ENCODE measurements around the gene FLNC. TPM values are rescaled to one million over a fixed set of nuclear protein-coding genes. Genes with fewer than 3 reads are reported as not detected.

FLNC gene
- total and polyA plus RNA-seq, 3 experiments from 2014 or later: not detected

GRCh38 chr7:128863433-128863989 lies 33.3 kb downstream of the FLNC start:
- Mint-ChIP-seq H3K27ac (peak overlapping the region; percentile 84 to 100 (median 96)), H3K4me1 (peaks cover 29 to 44% (median 41%) of the 10 kb centered on the region in 3 donors), H3K4me3 (peak overlapping the region; percentile 93 to 100 (median 96)), H3K27me3 (peaks cover 0 to 5% of the 10 kb centered on the region in 2 donors), H3K9me3 (peaks cover 0 to 2% (median 0%) of the 10 kb centered on the region in 5 donors), H3K36me3 (peaks cover 3 to 24% (median 3%) of the 10 kb centered on the region in 3 donors)
- peaks cover 14% of the 10 kb centered on the region for H3K4me1 ChIP-seq (ENCODE audit: insufficient read depth, low read length)
- H3K9me3 ChIP-seq (ENCODE audit: low read length): no peaks in the 10 kb centered on the region
- peak overlapping the region; percentile 98 for H3K4me3 ChIP-seq (ENCODE audit: low read length)
- H3K27me3 ChIP-seq (ENCODE audit: insufficient read depth, low read length, poor library complexity, severe bottlenecking): no peaks in the 10 kb centered on the region
- H3K27ac ChIP-seq (ENCODE audit: low read depth, low read length): peak overlapping the region; percentile 88
- ChIA-PET POLR2A (interaction anchor here (0.5 to 1.2 kb wide), 4 partner anchors 18 to 125 kb away, joined by 3 to 4 read pairs (median 4); no protein-coding TSS in a partner anchor), CTCF (interaction anchor here (1.4 to 5.6 kb wide), 2 partner anchors 16 to 21 kb away, joined by 4 to 47 read pairs; no protein-coding TSS in a partner anchor)
- peaks cover 11% of the 10 kb centered on the region for H3K36me3 ChIP-seq (ENCODE audit: insufficient read depth, low read length)
- peak in 3 of 5 donors; percentile 20 to 32 (median 25) for DNase-seq

GRCh38 chr7:128865303-128865702 lies 35.1 kb downstream of the FLNC start:
- Mint-ChIP-seq H3K4me1 (peaks cover 30 to 52% (median 44%) of the 10 kb centered on the region in 3 donors), H3K4me3 (peak overlapping the region in 2 of 7 donors; percentile 32 to 77), H3K9me3 (peaks cover 0 to 2% (median 0%) of the 10 kb centered on the region in 5 donors), H3K36me3 (peaks cover 3 to 24% (median 3%) of the 10 kb centered on the region in 3 donors), H3K27me3 (peaks cover 0 to 5% of the 10 kb centered on the region in 2 donors), H3K27ac (peak overlapping the region in 4 of 8 donors; percentile 43 to 66 (median 49))
- CTCF ChIA-PET: no interaction called here
- H3K27ac ChIP-seq (ENCODE audit: low read depth, low read length): no peak overlapping the region
- H3K4me1 ChIP-seq (ENCODE audit: insufficient read depth, low read length): peaks cover 18% of the 10 kb centered on the region
- no peaks in the 10 kb centered on the region for H3K27me3 ChIP-seq (ENCODE audit: insufficient read depth, low read length, poor library complexity, severe bottlenecking)
- H3K36me3 ChIP-seq (ENCODE audit: insufficient read depth, low read length): peaks cover 11% of the 10 kb centered on the region
- no peak overlapping the region for H3K4me3 ChIP-seq (ENCODE audit: low read length)
- no peak for DNase-seq
- no peaks in the 10 kb centered on the region for H3K9me3 ChIP-seq (ENCODE audit: low read length)
- POLR2A ChIA-PET: no interaction called here

GRCh38 chr7:128865996-128866877 lies 36.0 kb downstream of the FLNC start:
- Histone ChIP-seq H3K9me3 (ENCODE audit: low read length) (no peaks in the 10 kb centered on the region), H3K4me3 (ENCODE audit: low read length) (no peak overlapping the region), H3K27ac (ENCODE audit: low read depth, low read length) (no peak overlapping the region), H3K36me3 (ENCODE audit: insufficient read depth, low read length) (peaks cover 11% of the 10 kb centered on the region), H3K27me3 (ENCODE audit: insufficient read depth, low read length, poor library complexity, severe bottlenecking) (no peaks in the 10 kb centered on the region), H3K4me1 (ENCODE audit: insufficient read depth, low read length) (peaks cover 18% of the 10 kb centered on the region)
- Mint-ChIP-seq H3K36me3 (peaks cover 3 to 24% (median 3%) of the 10 kb centered on the region in 3 donors), H3K4me3 (peak overlapping the region in 3 of 7 donors; percentile 21 to 82 (median 75)), H3K27ac (peak overlapping the region in 1 of 8 donors; percentile 66), H3K9me3 (peaks cover 0 to 2% (median 0%) of the 10 kb centered on the region in 5 donors), H3K4me1 (peaks cover 32 to 55% (median 46%) of the 10 kb centered on the region in 3 donors), H3K27me3 (peaks cover 0 to 5% of the 10 kb centered on the region in 2 donors)
- CTCF ChIA-PET: interaction anchor here (1.3 to 1.5 kb wide), 2 partner anchors 18 to 22 kb away, joined by 3 to 5 read pairs; no protein-coding TSS in a partner anchor
- DNase-seq: no peak
- POLR2A ChIA-PET: interaction anchor here (0.5 kb wide), 1 partner anchor 166 kb away, joined by 4 read pairs; no protein-coding TSS in a partner anchor

- Histone ChIP-seq H3K4me1 (ENCODE audit: insufficient read depth, low read length) (peaks cover 18% of the 10 kb centered on the region), H3K27me3 (ENCODE audit: insufficient read depth, low read length, poor library complexity, severe bottlenecking) (no peaks in the 10 kb centered on the region), H3K9me3 (ENCODE audit: low read length) (no peaks in the 10 kb centered on the region), H3K27ac (ENCODE audit: low read depth, low read length) (no peak overlapping the region), H3K36me3 (ENCODE audit: insufficient read depth, low read length) (peaks cover 11% of the 10 kb centered on the region), H3K4me3 (ENCODE audit: low read length) (no peak overlapping the region)
- peaks cover 29 to 52% (median 42%) of the 10 kb centered on the region in 3 donors for H3K4me1 Mint-ChIP-seq
- H3K36me3 Mint-ChIP-seq: peaks cover 3 to 24% (median 3%) of the 10 kb centered on the region in 3 donors
- ChIA-PET POLR2A (no interaction called here), CTCF (interaction anchor here (0.9 to 1.5 kb wide), 4 partner anchors 16 to 25 kb away, joined by 3 to 5 read pairs (median 3); no protein-coding TSS in a partner anchor)
- H3K27me3 Mint-ChIP-seq: peaks cover 0 to 5% of the 10 kb centered on the region in 2 donors
- H3K27ac Mint-ChIP-seq: peak overlapping the region in 2 of 8 donors; percentile 7 to 35
- H3K4me3 Mint-ChIP-seq: peak overlapping the region in 5 of 7 donors; percentile 2 to 82 (median 25)
- no peaks in the 10 kb centered on the region for H3K9me3 Mint-ChIP-seq
- DNase-seq: no peak
These were observed 37.0 kb downstream of the FLNC start for GRCh38 chr7:128867241-128867640.

GRCh38 chr7:128867842-128868623 lies 37.8 kb downstream of the FLNC start:
- Mint-ChIP-seq H3K27ac (no peak overlapping the region), H3K4me3 (peak overlapping the region; percentile 61 to 89 (median 70)), H3K9me3 (no peaks in the 10 kb centered on the region), H3K36me3 (peaks cover 3 to 19% (median 3%) of the 10 kb centered on the region in 3 donors), H3K27me3 (no peaks in the 10 kb centered on the region), H3K4me1 (peaks cover 23 to 46% (median 35%) of the 10 kb centered on the region in 3 donors)
- no peak for DNase-seq
- H3K9me3 ChIP-seq (ENCODE audit: low read length): no peaks in the 10 kb centered on the region
- H3K4me1 ChIP-seq (ENCODE audit: insufficient read depth, low read length): peaks cover 18% of the 10 kb centered on the region
- H3K4me3 ChIP-seq (ENCODE audit: low read length): no peak overlapping the region
- POLR2A ChIA-PET: no interaction called here
- H3K27me3 ChIP-seq (ENCODE audit: insufficient read depth, low read length, poor library complexity, severe bottlenecking): no peaks in the 10 kb centered on the region
- no peak overlapping the region for H3K27ac ChIP-seq (ENCODE audit: low read depth, low read length)
- CTCF ChIA-PET: interaction anchor here (0.9 to 2.3 kb wide), 6 partner anchors 12 to 25 kb away, joined by 3 to 12 read pairs (median 3); no protein-coding TSS in a partner anchor
- peaks cover 11% of the 10 kb centered on the region for H3K36me3 ChIP-seq (ENCODE audit: insufficient read depth, low read length)

- peaks cover 3 to 18% (median 3%) of the 10 kb centered on the region in 3 donors for H3K36me3 Mint-ChIP-seq
- ChIA-PET CTCF (interaction anchor here (2.3 kb wide), 1 partner anchor 15 kb away, joined by 12 read pairs; no protein-coding TSS in a partner anchor), POLR2A (no interaction called here)
- no peak overlapping the region for H3K27ac Mint-ChIP-seq
- Histone ChIP-seq H3K27me3 (ENCODE audit: insufficient read depth, low read length, poor library complexity, severe bottlenecking) (no peaks in the 10 kb centered on the region), H3K27ac (ENCODE audit: low read depth, low read length) (no peak overlapping the region), H3K36me3 (ENCODE audit: insufficient read depth, low read length) (peaks cover 11% of the 10 kb centered on the region), H3K4me1 (ENCODE audit: insufficient read depth, low read length) (peaks cover 12% of the 10 kb centered on the region), H3K4me3 (ENCODE audit: low read length) (no peak overlapping the region), H3K9me3 (ENCODE audit: low read length) (no peaks in the 10 kb centered on the region)
- no peaks in the 10 kb centered on the region for H3K9me3 Mint-ChIP-seq
- H3K4me3 Mint-ChIP-seq: peak overlapping the region; percentile 54 to 89 (median 70)
- H3K4me1 Mint-ChIP-seq: peaks cover 20 to 40% (median 32%) of the 10 kb centered on the region in 3 donors
- no peaks in the 10 kb centered on the region for H3K27me3 Mint-ChIP-seq
- no peak for DNase-seq
These were observed 38.5 kb downstream of the FLNC start for GRCh38 chr7:128868624-128869137.
